HG02623 (cell line): Measurements from ENCODE around the gene GLUL.
"Not testable (repeated sequence)": the region's sequence is repeated elsewhere in the genome, so short reads cannot be mapped to it uniquely, and the experiment has no call there.

Experiments
- ATAC-seq: cut with Tn5 transposase; IDR thresholded peaks from one replicate; pipeline ENCODE4 v1.9.1; 2021; ENCODE audit warnings: moderate library complexity; ENCODE audit not compliant: unreplicated experiment

Gene GLUL

DNA sequence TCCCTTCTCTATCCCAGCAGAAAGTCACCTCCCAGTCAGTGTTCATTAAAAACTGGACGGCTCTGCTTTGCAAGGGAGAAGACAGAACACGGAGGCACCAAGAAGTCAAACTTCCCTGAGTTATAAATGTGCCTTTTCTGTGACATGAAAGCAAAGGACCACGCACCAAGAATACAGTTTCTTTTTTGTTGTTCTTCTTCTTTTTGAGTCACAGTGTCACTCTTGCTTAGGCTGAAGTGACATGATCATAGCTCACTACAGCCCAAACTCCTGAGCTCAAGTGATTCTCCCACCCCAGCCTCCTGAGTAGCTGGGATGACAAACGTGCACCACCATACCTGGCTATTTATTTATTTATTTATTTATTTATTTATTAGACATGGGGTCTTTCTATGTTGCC lies 22.7 kb downstream of the GLUL start:
- no peak for ATAC-seq

GRCh38 chr1:182368358-182368757 lies 23.2 kb downstream of the GLUL start:
- no peak for ATAC-seq

- no peak for ATAC-seq
These were observed 23.7 kb downstream of the GLUL start for GRCh38 chr1:182367926-182368325.

GRCh38 chr1:182366596-182366995 lies 25.0 kb downstream of the GLUL start:
- no peak for ATAC-seq

- ATAC-seq: no peak
These were observed 31.9 kb downstream of the GLUL start for GRCh38 chr1:182359645-182360044.

DNA sequence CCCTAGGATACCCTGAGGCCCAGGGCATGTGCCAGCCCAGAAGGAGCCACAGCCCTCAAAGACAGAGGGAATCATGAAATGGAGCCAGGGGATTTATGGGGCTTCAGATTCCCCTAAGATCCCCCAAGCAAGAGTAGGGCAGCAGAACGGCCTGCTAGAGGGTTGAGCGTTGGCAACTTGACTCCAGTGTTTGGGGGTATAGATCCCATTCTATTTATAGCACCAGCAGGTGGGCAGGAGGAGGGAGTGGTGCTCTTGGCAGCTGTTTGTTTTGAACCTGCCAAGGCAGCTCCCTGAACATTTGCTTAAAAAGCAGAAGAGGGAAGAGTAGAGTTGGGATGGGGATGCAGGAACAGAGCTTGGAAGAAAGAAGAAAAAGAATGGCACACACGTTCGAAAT lies 33.7 kb downstream of the GLUL start:
- no peak for ATAC-seq

DNA sequence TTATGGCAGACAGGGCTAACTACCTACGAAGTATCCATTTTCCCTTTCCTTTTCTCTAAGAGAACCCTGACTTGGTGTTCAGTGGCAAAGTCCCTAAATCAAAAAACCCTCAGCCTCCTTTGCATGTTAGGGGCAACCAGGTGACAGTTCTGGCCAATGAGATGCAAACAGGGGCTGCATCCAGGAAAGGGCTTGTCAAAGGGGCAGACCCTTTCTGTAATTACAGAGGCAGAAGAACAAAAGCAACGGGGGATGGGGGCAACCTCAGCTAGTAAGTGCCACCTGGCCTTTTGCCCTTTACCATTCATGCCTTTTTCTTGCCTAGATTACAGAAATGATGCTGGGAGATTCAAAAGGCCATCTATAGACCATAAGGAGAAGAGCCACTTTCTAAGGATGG lies 34.4 kb downstream of the GLUL start:
- no peak for ATAC-seq

GRCh38 chr1:182355723-182356098 lies 35.9 kb downstream of the GLUL start:
- ATAC-seq: no peak

DNA sequence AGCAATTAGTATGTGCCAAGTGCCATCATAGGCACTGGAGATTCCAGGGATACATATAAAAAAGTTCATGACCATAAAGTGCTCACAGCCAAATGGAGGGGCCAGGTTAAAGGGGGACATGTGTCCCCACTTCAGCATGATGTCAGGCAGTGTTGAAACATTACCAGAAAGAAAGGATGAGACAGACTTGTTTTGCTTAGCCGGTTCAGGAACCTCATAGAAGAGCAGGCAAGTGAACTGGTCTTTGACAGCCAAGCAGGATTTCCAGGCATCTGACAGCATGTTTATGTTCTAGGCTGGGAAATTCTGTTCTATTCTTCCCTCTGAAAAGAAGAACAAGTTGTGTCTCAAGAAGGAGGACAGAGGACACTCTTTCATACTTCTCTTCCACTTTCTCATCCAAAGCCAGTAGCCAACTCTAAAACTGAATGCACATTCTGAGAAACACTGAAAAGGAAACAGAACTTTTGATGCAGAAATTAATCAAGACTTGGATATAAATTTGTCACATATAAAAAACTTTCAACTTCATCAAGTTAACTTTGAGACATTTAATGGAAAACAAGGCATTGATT lies 39.7 kb downstream of the GLUL start:
- ATAC-seq: no peak

GRCh38 chr1:182350839-182351238 lies 40.8 kb downstream of the GLUL start:
- no peak for ATAC-seq

DNA sequence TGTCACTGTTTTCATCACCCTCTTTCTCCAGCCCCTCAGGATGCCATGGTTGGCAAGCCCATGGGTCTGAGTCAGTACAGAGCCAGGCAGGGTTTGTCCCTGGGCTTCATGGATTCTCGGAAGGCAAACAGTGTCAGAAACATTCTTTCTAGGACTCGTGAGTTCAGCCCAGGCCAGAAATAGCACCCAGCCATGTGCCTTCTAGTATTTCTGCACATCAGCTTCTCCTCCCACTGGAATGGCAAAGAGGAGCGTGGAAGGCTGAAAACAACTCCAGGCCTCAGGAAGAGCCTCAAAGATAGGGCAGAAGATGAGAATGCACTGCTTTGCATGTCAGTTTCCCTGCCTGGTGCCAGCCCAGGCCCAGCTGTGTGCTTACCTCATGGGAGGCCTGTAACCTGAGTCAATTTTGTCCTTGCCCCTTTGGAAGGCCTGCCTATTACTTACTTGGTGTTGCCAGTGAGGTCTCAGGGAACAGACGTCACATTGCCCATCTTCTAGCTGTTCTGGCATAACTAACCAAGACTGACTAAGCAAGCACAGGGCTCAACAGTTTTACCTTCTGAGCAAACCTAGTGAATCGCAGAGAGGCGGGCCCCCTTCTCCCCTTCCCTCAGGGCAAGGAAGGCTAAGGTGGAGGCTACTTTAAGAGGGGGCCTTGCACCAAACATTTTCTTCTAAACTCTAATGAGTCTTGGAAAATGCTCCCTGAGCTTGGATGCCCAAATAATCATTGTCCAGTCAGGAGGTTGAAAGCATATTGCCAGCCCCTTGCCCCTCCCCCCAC lies 42.4 kb downstream of the GLUL start:
- no peak for ATAC-seq

GRCh38 chr1:182347019-182347418 lies 44.6 kb downstream of the GLUL start:
- no peak for ATAC-seq

DNA sequence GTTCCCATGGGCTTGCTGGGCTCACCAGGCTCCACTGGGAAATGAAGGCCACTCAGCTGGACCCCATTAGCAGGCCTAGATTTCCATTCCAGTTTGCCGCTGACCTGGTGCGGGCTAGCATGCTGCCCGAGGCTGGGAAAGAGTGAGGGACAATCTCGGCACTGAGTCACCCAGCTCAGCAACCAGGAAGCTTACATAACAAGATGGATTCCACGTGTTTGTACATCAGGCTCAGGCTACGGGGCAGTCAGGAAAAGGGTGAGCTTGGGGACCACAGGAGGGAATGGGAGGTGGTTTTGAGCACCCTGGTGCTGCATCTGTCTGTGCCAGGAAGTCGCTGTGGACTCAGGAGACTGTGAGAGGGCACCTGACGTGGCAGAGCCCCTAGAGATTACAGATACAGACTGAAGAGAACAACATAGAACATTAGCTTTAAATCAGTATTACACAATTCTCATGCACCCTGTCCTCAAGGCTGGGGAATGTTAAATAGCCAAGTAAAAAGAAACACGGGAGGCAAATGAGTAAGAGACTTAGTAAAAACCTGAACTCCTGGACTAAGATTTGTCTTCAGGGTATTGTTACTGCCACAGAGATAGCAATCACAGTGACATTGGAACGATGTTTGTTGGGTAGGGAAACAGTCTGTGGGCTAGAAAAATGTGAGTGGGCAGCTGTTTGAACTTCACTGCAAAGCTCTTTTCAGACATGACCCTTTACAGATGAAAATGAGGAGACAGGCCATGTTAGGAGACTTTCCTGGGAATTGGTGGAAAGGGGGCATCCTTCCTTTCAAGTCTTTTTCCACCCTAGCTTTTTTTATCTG lies 51.1 kb downstream of the GLUL start:
- no peak for ATAC-seq

DNA sequence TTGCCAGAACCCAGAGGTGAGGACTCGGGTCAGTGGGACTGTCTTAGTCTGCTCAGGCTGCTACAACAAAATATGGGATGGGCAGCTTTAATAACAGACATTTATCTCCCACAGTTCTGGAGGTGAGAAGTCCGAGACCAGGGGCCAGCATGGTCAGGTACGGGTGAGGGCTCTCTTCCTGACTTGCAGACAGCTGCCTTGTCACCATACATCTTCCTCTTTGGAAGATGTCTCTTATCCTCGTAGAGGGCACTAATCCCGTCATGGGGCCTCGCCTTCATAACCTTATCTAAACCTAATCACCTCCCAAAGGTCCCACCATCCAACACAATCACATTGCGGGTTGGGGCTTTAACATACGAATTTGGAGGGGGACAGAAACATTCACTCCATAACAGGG lies 51.9 kb downstream of the GLUL start:
- no peak for ATAC-seq

DNA sequence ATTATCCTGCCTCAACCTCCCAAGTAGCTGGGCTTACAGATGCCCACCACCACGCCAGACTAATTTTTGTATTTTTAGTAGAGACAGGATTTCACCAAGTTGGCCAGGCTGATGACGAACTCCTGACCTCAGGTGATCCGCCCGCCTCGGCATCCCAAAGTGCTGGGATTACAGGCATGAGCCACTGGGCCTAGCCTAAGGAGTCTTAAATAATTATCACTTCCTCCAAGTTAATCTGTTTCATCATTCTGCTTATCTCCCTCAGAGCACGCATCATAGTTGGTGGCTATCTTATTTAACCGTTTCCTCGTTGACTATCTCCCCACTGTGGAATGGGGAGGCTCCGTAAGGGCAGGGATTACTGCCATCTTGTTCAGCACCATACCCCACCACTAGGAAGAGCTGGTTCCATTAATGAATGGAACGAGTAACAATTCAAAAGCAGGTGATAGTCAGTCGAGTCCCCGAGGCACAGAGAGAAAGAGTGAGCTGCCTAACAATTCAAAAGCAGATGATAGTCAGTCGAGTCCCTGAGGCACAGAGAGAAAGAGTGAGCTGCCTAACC lies 52.7 kb downstream of the GLUL start:
- ATAC-seq: no peak

DNA sequence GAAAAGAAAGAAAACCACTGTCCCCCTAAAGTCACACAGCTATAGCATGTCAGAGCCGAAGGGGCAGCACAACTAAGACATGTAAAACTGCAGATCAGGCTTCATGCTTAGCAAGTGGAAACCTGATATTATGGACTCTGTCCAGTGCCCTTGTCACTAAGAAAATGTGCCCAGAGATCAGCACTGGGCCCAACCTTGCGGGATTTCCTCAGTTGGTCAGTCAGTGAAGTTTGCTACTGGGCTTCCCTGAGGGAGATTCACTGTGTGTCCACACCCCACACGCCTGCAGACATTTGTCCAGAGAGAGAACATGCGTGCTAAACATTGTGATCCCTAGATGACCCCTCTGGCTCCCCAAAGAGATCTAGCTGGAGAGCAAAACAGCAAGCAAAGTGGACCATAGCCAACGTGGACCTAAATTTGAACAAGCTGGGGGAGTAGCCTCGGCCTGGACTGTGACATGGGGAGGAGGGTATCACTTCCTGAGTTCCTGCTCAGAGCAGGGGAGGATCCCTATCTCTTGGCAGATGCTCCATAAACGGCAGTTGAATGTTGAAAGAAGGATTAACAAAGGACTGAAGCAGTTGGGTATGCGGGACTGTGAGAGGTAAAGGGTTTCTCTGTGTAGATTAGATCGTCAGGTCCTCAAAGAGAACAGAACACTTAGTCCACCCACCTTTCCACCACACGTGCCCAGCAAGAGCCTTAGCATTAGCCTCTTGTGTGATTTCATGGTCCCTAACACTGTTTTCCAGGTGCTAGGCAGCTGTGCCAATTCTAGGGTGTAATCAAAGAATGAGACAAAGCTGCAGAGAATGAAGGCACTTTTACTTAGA lies 53.6 kb downstream of the GLUL start:
- no peak for ATAC-seq

- no peak for ATAC-seq
These were observed 55.6 kb downstream of the GLUL start for GRCh38 chr1:182335771-182336566.

GRCh38 chr1:182333071-182333571 lies 58.5 kb downstream of the GLUL start:
- not testable (repeated sequence) for ATAC-seq

GRCh38 chr1:182332261-182333060 lies 59.1 kb downstream of the GLUL start:
- ATAC-seq: no peak
